Measurements from ENCODE around the gene CILP.

Gene CILP

GRCh38 chr15:65221697-65222096 lies 10.4 kb upstream of the CILP start:
- no peak for DNase-seq

DNA sequence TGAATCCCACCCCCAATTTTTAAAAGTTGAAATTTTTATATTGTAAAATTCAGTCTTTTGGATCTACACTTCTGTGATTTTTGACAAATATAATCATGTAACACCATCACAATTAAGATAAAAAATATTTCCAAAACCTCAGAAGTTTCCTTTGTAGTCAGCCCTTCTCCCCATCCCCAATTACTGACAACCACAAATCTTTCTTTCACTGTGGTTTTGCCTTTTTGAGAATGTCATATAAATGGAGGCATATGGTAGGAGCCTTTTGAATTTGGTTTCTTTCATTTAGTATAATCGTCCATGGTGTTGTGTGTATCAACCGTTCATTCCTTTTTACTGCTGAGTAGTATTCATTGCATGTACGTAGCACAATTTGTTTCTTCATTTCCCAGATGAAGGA lies 7.9 kb upstream of the CILP start:
- no peak for DNase-seq

DNA sequence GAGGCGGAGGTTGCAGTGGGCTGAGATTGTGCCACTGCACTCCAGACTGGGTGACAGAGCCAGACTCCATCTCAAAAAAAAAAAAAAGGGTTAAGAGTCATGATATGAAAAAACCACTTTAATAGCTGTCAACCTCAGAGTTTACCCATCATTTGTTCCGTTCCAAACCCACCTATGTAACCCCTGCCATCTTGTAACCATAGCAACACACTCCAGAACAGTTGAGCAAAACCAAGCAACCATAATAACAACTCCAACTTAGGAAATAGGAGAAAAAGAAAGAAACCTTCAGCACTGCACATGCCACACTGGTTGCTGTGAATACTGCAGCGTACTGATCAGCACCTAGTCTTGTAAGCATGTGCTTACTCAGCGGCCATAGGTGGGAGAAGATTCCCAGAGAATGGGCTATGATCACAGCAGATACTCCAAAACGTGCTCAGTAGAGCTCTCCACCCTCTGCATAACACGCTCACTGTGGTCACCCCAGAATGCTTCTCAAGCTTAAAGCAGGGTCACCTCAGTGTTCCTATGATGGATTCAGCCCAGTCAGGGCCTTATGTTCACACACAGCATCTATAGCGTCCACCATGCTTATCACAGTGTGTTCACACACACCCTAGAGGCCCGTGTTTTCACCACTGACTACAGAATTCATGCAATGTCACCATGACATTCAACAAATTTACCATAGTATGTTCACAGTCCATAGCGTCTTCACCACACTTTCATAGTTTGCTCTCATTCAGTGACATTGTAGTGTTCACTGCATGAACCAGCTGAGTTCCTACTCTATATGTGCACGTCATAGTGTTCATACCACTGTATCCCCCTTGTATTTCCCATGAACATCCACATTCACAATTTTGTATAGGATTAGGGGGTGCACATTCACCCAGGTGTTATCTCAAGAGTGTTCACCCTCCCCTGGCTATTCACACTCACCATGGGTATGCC lies 6.5 kb upstream of the CILP start:
- DNase-seq: no peak

GRCh38 chr15:65215496-65215895 lies 4.2 kb upstream of the CILP start:
- DNase-seq: no peak

GRCh38 chr15:65214010-65214409 lies 2.7 kb upstream of the CILP start:
- DNase-seq: no peak

- no peak for DNase-seq
These were observed 2.0 kb upstream of the CILP start for GRCh38 chr15:65213241-65213640.

- no peak for DNase-seq
These were observed 824 bp upstream of the CILP start for GRCh38 chr15:65212097-65212496.

DNA sequence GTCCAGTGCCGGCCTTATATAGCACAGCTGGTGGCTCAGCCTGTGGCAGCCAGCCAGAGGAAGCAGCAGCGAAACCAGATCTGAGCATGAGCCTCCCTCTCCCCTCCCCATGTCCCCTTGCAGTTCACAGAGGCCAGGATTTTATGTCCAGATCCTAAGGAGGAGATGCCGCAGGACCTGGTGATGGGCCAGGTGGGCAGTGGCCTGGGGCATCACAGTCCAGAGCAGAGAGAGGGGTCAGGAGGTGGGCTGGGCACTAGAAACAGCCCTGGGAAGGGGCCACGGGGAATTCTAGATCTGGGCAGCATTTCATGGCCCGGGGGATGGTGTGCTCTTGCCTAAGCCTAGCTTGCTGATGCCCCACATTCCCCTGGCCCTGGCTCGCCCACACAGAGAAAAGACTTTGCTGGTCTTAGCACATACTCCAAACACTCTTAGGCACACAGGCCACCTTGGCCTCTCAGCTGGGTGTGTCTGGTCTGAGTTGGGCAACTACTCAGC lies 259 bp upstream of the CILP start:
- no peak for DNase-seq

- peak; percentile 10 for DNase-seq
These were observed 1.3 kb downstream of the CILP start for GRCh38 chr15:65209701-65210643.

DNA sequence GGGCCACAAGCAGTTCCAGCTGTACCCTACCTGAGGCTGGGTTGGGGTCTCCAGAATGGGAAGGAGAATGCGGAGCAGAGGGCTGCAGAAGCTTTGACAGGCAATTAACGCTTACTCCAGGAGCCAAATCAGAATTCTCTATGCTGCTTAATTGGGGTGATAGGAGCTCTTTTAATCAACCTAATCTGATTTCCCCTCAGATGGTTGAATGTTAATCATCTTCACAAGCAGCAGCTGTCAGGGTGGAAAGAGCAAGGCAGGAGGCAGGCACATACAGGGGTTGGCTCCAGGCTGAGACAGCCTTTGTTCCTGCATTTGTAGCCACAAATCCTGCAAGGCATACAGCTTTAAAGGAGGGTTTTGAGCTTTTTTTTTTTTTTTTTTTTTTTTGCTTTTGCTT lies 2.6 kb downstream of the CILP start:
- DNase-seq: no peak

GRCh38 chr15:65207280-65207840 lies 3.9 kb downstream of the CILP start:
- no peak for DNase-seq

- DNase-seq: no peak
These were observed 4.5 kb downstream of the CILP start for GRCh38 chr15:65206750-65207149.

DNA sequence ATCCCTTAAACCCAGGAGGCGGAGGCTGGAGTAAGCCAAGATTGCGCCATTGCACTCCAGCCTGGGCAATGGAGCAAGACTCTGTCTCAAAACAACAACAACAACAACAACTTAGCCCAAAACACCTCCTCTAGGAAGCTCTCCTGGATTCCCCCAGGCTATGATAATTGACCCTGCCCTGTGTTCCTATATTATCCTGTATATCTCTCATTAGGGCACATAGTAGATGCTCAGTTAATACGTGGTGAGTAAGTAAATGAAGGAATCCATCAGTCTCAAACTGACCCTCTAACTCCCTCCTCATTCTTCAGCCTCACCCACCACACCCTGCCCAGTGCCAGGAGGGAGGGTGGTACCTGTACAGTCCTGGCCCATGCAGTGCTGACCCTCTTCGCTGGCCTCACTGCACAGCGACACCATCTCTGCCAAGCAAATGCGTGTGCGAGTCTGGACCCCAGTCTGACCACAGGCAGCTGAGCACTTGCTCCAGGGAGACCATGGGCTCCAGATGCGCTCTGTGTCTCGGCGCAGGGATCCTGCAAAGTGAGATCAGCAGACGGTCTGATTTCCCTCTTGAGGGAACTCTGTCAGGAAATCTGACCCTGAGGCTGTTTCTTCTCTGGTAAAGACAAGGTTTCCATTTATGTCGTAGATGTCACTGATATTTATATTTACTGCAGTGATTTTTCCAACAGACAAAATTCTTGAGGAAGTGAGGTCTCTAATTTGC lies 6.2 kb downstream of the CILP start:
- DNase-seq: no peak

GRCh38 chr15:65204236-65204930 lies 6.9 kb downstream of the CILP start:
- DNase-seq: no peak

DNA sequence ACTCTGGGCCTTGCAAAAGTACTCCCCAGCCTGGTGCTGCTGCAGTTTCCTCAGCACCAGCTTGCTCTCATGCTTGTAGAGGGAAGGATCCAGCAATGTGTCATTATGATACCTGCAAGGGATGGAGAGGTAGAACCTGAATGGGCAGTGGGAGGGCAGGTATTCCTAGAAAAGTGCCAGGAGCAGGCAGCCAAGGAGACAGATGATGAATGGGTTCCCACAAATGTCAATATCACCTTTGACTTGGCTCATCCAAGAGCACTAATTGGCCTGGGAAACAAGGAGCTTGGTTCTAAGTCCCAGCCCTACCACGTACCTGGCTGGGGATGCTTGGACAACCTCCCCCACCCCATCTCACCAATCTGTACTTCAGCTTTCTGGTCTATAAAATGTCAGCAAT lies 9.4 kb downstream of the CILP start:
- DNase-seq: no peak

GRCh38 chr15:65198571-65198970 lies 12.7 kb downstream of the CILP start:
- no peak for DNase-seq

DNA sequence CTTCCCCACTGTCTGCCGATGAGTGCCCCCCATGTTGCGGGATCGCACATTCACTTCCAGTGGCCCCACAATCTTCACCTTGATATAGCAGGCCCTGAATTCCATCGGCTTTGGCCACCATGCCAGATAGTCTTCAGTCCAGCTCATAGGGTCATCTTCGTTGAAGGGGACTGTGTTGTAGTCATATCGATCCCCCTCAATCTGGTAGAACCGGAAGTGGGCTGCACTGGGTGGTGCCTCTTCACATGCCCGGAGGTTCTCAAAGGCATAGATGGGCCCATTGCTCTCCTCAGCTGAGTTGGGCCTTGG lies 14.0 kb downstream of the CILP start:
- no peak for DNase-seq

- DNase-seq: no peak
These were observed 14.5 kb downstream of the CILP start for GRCh38 chr15:65196637-65197336.

- DNase-seq: no peak
These were observed 15.7 kb downstream of the CILP start for GRCh38 chr15:65195548-65195923.

GRCh38 chr15:65194826-65195547 lies 16.3 kb downstream of the CILP start:
- DNase-seq: no peak

GRCh38 chr15:65192016-65192415 lies 19.3 kb downstream of the CILP start:
- no peak for DNase-seq
